Activated CD8-positive, alpha-beta memory T cell treated with anti-CD3 and anti-CD28 coated beads, Interleukin-2, amount 50 U/mL, for 4 hours (primary cell): ENCODE data around the gene TGM5.
"Not testable (repeated sequence)": the region's sequence is repeated elsewhere in the genome, so short reads cannot be mapped to it uniquely, and the experiment has no call there.

Experiments
- DNase-seq: peaks from one replicate; pipeline ENCODE4 v3.0.0-alpha.2; 2020

Gene TGM5

GRCh38 chr15:43214169-43214568, 52.6 kb downstream of the TGM5 start:
- no peak for DNase-seq

DNA sequence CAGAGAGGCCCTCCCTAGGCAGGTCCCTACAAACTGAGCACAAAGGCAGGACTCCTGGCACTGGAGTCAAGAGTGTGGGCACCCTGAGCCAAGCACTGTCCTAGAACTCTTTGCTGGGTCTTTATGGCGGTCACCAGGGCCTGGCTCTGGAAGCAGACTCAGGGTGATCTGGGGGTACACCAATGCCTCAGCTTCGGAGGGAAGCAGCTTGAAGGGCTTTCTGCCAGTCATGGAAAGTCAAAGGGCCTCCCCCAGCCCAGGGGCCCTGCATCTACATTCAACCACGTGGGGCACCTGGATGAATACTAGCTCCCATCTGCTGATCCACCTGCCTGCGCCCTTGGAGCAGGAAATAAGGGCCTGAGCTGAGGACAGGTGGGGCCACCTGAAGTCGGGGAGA, 53.3 kb downstream of the TGM5 start:
- DNase-seq: no peak

- no peak for DNase-seq
Observed at GRCh38 chr15:43212951-43213350, 53.8 kb downstream of the TGM5 start.

- no peak for DNase-seq
Observed at GRCh38 chr15:43212299-43212698, 54.4 kb downstream of the TGM5 start.

- no peak for DNase-seq
Observed at GRCh38 chr15:43211224-43211735, 55.4 kb downstream of the TGM5 start.

- DNase-seq: no peak
Observed at GRCh38 chr15:43210807-43211206, 55.9 kb downstream of the TGM5 start.

DNA sequence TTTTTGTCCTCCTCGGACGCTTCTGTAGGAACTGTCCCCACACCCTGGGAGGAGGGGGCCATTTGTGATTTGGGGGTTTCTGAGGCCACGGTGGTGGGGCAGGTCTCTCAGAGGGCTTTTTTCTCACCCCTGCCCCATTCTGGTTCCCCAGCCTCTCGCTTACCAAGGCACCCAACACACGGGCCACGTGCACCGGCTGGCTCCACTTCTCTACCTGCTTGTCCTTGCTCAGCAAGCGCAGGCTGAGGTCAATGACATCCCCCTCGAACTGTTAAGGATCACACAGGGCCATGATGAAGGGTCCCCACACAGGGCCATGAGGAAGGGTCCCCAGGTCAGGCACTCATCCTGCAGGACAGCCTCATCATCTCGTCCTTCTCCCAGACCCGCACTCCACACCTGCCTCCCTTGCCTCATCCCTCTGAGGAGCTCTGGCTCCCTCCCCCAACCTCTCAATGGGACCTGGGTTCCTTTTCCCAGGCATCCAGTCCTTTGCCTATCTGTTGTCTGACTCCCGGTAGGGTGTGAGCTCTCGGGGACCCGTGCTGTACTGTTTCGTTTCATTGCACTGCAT, 56.5 kb downstream of the TGM5 start:
- DNase-seq: no peak

GRCh38 chr15:43209059-43209824, 57.5 kb downstream of the TGM5 start:
- no peak for DNase-seq

- no peak for DNase-seq
Observed at GRCh38 chr15:43208052-43209002, 58.4 kb downstream of the TGM5 start.

DNA sequence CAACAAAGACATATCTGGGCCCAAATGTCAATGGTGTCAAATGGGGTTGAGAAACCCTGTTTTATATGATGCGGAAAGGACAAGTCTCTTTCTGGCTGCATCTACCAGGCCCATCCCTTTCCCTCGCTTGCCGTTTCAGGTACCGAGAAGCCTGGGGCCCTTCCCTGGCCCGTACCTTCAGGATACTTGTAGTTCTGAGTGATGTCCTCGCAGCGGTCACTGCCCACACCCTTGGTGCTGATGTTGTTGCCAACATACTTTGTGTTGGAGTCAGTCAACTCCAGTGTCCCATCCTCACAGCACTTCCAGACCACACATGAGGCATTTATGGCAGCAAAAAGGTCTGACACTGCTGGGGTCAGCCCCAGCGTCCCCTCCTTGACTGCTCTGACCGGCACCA, 59.7 kb downstream of the TGM5 start:
- no peak for DNase-seq

DNA sequence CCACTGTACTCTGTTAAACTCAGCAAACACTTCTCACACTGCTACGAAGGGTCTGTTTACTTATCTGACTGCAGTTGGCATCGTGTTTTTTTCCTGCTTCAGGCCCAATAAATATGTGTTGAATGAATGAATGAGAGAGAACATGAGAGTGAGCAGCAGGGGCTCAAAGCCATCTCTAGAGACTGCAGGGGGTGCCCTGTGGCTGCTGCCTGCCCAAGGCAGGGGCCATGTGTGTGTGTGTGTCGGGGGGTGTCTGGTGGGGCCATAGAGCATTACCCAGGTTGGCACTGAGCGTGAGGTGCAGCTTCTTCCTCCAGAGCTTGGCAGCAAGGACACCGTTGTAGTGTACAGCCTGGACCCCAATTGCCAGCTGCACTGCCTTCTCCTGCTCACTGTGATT, 60.7 kb downstream of the TGM5 start:
- DNase-seq: no peak

- DNase-seq: peak; percentile 52
Observed at GRCh38 chr15:43204016-43204901, 62.5 kb downstream of the TGM5 start.

GRCh38 chr15:43199945-43200488, 66.7 kb downstream of the TGM5 start:
- DNase-seq: no peak

GRCh38 chr15:43198992-43199391, 67.7 kb downstream of the TGM5 start:
- no peak for DNase-seq

DNA sequence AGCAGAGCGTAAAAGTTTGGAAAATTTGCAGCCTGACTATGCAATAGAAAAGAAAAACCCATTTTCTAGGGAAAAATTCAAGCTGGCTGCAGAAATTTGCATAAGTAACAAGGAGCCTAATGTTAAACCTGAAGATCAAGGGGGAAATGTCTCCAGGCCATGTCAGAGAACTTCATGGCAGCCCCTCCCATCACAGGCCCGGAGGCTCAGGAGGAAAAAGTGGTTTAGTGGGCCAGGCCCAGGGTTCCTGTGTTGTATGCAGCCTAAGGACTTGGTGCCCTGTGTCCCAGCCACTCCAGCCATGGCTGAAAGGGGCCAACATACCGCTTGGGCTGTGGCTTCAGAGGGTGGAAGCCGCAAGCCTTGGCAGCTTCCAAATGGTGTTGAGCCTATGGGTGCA, 68.2 kb downstream of the TGM5 start:
- not testable (repeated sequence) for DNase-seq

- not testable (repeated sequence) for DNase-seq
Observed at GRCh38 chr15:43197773-43198172, 69.0 kb downstream of the TGM5 start.

- no peak for DNase-seq
Observed at GRCh38 chr15:43196760-43197548, 69.8 kb downstream of the TGM5 start.

DNA sequence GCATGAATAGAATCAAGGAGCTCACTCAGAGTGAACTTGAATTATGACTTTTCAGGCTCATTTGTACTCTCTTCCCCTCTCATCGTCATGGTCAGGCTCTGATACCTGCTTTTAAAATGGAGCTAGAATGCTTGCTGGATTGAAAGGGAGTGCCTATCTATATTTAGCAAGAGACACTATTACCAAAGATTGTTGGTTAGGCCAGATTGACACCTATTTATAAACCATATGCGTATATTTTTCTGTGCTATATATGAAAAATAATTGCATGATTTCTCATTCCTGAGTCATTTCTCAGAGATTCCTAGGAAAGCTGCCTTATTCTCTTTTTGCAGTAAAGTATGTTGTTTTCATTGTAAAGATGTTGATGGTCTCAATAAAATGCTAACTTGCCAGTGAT, 71.9 kb downstream of the TGM5 start:
- DNase-seq: no peak

- DNase-seq: no peak
Observed at GRCh38 chr15:43193710-43194109, 73.0 kb downstream of the TGM5 start.

DNA sequence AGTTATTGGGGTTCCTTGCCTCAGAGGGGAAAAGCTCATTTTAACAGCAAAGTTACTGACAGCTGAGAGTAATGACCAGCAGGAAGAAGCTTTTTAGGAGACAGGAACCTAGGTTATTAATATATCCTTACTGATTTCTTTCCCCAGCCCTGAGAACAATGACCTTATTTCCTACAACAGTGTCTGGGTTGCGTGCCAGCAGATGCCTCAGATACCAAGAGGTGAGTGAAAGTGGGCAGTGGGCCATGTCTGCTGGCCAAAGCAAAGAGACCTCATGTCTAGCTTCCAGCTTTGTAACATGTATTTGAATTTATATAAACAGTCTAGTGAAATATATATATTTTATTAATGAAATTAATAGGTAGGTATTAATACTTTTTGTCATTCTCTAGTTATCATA, 76.5 kb downstream of the TGM5 start:
- no peak for DNase-seq

DNA sequence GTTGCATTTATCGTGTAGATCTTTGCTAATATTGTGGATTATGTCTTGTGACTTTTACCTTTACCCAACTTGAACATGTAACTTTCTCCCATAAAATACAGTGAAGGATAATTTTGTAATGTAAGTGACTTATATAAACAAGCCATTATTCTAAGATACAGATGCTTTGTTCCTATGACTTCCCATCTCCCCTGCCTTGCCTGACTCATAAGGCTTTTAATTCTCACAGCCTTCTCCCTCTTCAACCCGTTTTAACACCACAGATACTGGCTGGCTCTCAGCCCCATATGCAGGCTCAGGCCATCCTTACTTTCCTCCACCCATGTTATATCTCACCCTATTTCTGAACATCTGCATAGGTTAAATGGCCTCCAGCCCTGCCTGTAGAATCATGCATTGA, 77.4 kb downstream of the TGM5 start:
- no peak for DNase-seq
